NB4 (cell line): ENCODE measurements around the gene GH2.
A peak's percentile ranks its signal among the peaks of the same experiment; 100 is the strongest.

Experiments used
- POLR2A ChIP-seq: IDR thresholded peaks from 2 replicates; pipeline ENCODE4 v1.6.1; 2011; ENCODE audit warnings: mild to moderate bottlenecking; ENCODE audit not compliant: insufficient read length; ENCODE audit errors: extremely low read depth
- TF ChIP-seq, protein P1 (sequence below): IDR thresholded peaks from one replicate; pipeline ENCODE4 v1.5.1; 2012; ENCODE audit warnings: low read depth, low read length
- TF ChIP-seq, protein P2 (sequence below): IDR thresholded peaks from 2 replicates; pipeline ENCODE4 v1.6.1; 2011; ENCODE audit warnings: low read depth, low read length

DNA sequence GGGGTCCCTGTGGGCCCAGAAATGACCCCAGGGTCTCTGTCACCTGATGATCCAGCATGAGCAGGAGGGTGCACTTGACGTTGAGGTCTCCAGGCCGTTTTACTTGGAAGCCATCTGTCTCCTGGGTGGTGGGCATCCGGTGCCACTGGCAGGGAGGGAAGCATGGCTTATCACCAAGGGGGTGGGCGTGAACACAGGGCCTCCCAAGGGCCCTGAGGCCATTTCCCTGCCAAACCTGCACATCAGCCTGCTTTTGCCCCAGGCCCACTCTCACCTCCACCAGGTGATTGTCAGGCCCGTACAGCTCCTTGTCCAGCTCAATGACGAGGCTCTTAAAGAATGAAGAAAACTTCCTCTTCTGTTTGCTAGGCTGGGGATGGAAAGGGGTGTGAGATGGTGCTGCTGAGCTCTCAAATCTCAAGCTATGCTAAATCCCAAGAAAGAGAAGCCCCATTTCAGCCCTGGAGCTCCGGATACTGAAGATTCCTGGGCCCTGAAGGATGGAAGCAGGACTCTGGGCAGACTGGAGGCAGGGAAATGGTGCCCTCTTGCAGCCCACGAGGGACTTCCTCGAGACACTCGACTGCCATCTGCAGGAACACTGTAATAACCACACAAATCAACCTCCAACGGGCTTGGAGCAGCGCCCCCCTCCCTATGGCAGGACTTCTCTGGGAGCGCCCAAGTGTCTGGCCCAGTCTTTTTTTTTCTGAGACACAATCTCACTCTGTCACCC, 47.1 kb downstream of the GH2 start:
- no peak for TF ChIP-seq POLR2A
- TF ChIP-seq, protein P1, sequence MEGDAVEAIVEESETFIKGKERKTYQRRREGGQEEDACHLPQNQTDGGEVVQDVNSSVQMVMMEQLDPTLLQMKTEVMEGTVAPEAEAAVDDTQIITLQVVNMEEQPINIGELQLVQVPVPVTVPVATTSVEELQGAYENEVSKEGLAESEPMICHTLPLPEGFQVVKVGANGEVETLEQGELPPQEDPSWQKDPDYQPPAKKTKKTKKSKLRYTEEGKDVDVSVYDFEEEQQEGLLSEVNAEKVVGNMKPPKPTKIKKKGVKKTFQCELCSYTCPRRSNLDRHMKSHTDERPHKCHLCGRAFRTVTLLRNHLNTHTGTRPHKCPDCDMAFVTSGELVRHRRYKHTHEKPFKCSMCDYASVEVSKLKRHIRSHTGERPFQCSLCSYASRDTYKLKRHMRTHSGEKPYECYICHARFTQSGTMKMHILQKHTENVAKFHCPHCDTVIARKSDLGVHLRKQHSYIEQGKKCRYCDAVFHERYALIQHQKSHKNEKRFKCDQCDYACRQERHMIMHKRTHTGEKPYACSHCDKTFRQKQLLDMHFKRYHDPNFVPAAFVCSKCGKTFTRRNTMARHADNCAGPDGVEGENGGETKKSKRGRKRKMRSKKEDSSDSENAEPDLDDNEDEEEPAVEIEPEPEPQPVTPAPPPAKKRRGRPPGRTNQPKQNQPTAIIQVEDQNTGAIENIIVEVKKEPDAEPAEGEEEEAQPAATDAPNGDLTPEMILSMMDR = peak; percentile 70
- TF ChIP-seq, protein P2, sequence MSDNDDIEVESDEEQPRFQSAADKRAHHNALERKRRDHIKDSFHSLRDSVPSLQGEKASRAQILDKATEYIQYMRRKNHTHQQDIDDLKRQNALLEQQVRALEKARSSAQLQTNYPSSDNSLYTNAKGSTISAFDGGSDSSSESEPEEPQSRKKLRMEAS = peak; percentile 68
